EL (cell line): ENCODE data around the gene GLIS2.

ENCODE experiments used
- DNase-seq: peaks from one replicate; pipeline ENCODE4 v3.0.0-alpha.2; 2016

The GLIS2 gene

DNA sequence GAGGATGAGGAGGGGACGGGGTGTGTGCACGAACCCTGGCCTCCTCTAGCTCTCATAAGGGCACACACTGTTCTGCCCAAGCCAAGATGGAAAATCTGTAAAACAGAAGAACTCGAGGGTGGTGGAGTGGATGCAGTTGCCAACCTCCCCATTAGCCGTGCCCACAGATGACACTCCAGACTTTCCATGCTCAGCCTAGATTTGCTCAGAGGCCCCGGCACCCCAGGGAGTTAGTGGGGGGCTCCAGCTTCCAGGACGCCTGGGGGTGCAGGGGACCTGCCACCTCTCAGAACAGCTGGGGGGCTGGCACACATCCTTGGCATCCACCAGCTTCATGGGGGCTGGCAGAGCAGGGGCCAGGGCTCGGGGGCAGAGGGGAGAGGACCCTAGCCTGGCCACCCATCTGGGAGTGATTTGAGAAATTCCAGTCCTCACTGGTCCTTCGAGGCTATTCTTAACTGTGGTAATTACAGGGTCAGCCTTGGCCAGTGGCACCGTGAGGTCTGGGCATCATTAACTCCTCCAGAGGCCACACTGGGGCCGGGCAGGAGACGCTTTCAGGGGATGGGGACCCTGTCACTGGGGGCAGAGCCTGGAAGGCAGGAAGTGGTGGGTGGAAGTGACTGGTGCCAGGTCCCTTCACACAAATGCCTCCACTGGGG lies 70.1 kb downstream of the GLIS2 start:
- DNase-seq, result no peak

DNA sequence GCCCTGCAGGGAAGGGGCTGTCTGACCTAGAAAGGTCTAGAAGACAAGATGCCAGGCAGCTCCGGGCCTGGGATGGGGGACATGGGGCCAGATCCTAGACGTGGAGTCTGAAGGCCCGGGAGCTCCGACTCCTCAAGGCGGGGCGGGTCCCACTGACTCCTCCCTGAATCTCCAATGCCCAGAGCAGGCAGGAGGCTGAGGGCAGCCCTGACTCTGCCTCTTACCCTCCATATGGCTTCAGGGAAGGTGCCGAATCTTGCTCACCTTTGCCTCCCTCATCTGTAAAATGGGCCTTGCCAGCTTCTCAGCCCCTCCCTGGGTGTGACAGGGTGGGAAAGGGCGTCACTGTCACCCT lies 70.6 kb downstream of the GLIS2 start:
- peak; percentile 51 for DNase-seq

DNA sequence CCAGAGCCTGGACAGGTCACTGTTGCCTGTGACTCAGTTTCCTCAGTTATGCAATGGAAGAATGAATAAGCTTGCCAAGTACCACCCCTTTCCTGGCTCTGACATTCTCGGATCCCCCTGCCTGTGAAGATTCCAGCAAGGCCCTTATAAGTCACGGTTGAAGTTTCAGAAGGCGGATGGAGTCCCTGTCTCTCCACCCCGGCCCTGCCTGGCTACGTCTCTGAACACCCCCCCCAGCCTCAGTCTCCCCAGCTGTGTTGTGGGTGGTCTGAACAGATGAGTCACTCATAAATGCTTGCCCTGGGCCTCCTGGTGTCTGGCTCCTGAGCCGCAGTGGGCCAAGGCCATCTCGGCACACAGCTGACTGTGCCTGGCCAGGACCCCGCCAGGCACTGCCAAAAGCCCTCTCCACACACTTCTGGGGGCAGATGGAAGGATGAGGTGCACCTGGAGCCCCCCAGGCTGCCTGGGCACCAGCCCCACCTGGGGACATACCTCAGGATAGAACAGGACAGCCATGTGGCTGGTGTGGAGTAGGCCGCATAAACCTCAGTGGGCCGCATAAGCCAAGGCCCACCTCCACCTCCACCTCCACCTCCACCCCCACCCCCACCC lies 71.2 kb downstream of the GLIS2 start:
- no peak for DNase-seq

DNA sequence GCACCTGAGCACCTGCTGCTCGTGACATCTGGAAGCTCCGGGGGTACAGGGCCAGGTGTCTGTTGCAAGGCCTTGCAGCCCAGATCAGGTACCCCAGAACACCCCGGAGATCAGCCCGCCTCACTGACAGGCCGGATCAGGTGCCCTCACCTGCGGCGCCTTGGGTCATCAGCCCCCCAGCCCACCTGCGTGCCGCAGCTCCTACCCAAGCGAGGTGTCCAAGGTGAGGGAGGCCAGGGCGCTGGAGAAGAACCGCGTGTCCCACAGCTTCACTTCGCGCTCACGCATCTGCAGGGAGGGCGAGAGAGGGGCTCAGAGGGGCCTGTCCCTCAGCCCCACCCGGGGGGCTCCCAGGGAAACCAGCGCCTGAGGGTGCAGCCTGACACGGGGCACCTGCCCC lies 71.9 kb downstream of the GLIS2 start:
- DNase-seq, result no peak

DNA sequence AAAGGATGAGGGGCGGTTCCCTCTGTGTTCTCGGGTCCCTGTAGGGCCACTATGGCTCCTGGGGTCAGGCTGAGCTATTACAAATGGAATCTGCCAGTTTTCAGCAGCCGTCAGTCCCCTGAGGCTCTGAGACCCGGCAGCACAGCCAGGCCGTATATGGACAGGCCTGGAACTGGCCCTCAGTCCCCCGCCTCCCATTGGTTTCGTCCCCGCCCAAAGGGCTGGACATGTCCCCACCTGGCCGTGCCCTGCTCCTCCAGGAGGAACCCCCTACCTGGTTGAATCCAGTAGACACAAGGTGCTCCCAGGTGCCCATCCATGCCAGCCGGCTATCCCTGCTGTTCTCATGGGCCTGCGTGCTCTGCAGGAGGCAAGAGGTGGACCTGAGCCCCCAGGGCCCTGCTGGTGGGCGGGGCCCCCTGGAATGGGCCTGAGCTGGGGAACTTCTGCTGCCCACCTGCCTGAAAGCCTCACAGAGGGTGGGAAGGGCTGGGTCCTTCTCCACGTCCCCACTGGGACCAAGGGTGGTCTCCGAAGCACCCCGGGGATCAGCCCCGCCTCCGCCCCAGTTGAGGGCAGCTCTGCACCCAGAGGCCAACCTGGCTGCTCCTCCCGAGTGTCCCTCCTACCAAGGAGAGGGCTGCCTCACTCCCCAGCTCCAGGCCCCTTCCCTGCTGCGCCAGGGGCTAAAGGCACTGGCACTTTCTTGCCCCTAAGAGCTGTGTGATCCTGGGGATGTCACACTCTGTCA lies 72.6 kb downstream of the GLIS2 start:
- DNase-seq, result peak; percentile 85
